HCT116 (cell line): ENCODE results near the gene WDR27. TPM values are rescaled to one million over a fixed set of nuclear protein-coding genes. Genes with fewer than 3 reads are reported as not detected.

ENCODE experiments used
- ATAC-seq: fragments of 200-7000 bp; cut with Tn5 transposase; 2 replicates; pipeline ENCODE4 v1.9.1; 2020; ENCODE audit warnings: mild to moderate bottlenecking, moderate library complexity
- BruUV-seq: library from RNA; stranded (reverse); fragments of 400-500 nt; replicated peaks from 2 replicates; lab custom pipeline; 2021; lab: Mats Ljungman, UMichigan
- CTCF ChIA-PET: fragments of 300-600 bp; sonication (Branson Sonifier 250); formaldehyde crosslinking; loops from one replicate; lab custom pipeline; 2021; ENCODE audit warnings: antibody characterized with exemption; lab: Charles Lee
- POLR2A ChIA-PET: fragments of 300-600, 350-600 bp; sonication (Branson Sonifier 250); formaldehyde crosslinking; loops from one replicate; lab custom pipeline; 2021; ENCODE audit warnings: antibody characterized with exemption; lab: Charles Lee
- RAD21 ChIA-PET, 2 experiments: fragments of 300-600 bp; sonication (Branson Sonifier 250); formaldehyde crosslinking; loops; one replicate each; lab custom pipeline; 2023; ENCODE audit warnings: low total read pairs in 2 of 2; ENCODE audit not compliant: uncharacterized antibody in 2 of 2, unreplicated experiment in 2 of 2, low non-redundant PET in 1 of 2; lab: Charles Lee
- DNase-seq: peaks from one replicate; pipeline ENCODE4 v3.0.0-alpha.2; 2010; ENCODE audit warnings: low read depth, low spot score
- H2AFZ ChIP-seq: fragments of 200-600 bp; shearing (Covaris generic), sonication (generic); 2 replicates; pipeline ENCODE4 v1.6.1; 2017; ENCODE audit warnings: low read depth, mixed run types, mixed read lengths, antibody characterized with exemption, low read length; ENCODE audit not compliant: poor library complexity, severe bottlenecking
- H3K27ac ChIP-seq: 2 replicates; pipeline ENCODE4 v1.5.1; 2012; ENCODE audit warnings: low read depth, low read length
- H3K27me3 ChIP-seq: fragments of 200-600 bp; sonication (generic); 2 replicates; pipeline ENCODE4 v1.6.1; 2016; ENCODE audit warnings: mixed run types, low read length, mixed read lengths; ENCODE audit not compliant: insufficient read depth
- H3K36me3 ChIP-seq, 2 experiments: fragments of 200-500 bp in 1 of 2; fragments of 200-600 bp in 1 of 2; sonication (Bioruptor generic) in 1 of 2; sonication (generic) in 1 of 2; 2 replicates each; pipeline versions ENCODE4 v1.5.1 to v1.6.1; 2014 to 2016; ENCODE audit warnings: low read length in 2 of 2, inconsistent platforms in 1 of 2, mixed read lengths in 1 of 2, mixed run types in 1 of 2; ENCODE audit not compliant: insufficient read depth in 2 of 2, control insufficient read depth in 1 of 2
- H3K4me1 ChIP-seq, 2 experiments: fragments of 200-600 bp in 1 of 2; sonication (generic) in 1 of 2; 2 replicates each; pipeline versions ENCODE4 v1.5.1 to v1.6.1; 2012 to 2017; ENCODE audit warnings: low read length in 2 of 2, inconsistent platforms in 1 of 2, mild to moderate bottlenecking in 1 of 2, mixed read lengths in 1 of 2, mixed run types in 1 of 2, moderate library complexity in 1 of 2; ENCODE audit not compliant: insufficient read depth in 2 of 2, control insufficient read depth in 1 of 2
- H3K4me2 ChIP-seq: fragments of 200-600 bp; sonication (generic); 2 replicates; pipeline ENCODE4 v1.6.1; 2017; ENCODE audit warnings: mixed run types, low read length, mixed read lengths
- H3K4me3 ChIP-seq, 2 experiments: fragments of 200-600 bp in 1 of 2; sonication (generic) in 1 of 2; replicated peaks in 1 of 2; 2 replicates each; pipeline ENCODE4 v1.5.1; 2011 to 2016; ENCODE audit warnings: low read length in 2 of 2, control low read depth in 1 of 2, low read depth in 1 of 2, mild to moderate bottlenecking in 1 of 2, mixed read lengths in 1 of 2, mixed run types in 1 of 2
- H3K79me2 ChIP-seq: fragments of 200-600 bp; sonication (generic); 2 replicates; pipeline ENCODE4 v1.6.1; 2017; ENCODE audit warnings: mild to moderate bottlenecking, mixed run types, low read length, moderate library complexity, mixed read lengths; ENCODE audit not compliant: insufficient read depth
- H3K9ac ChIP-seq: fragments of 200-600 bp; sonication (generic); 2 replicates; pipeline ENCODE4 v1.6.1; 2016; ENCODE audit warnings: low read length, mixed read lengths
- H3K9me2 ChIP-seq: fragments of 200-600 bp; sonication (generic), shearing (Covaris generic); 2 replicates; pipeline ENCODE4 v1.6.1; 2017; ENCODE audit warnings: mixed run types, mild to moderate bottlenecking, moderate library complexity; ENCODE audit not compliant: insufficient read depth
- H3K9me3 ChIP-seq, 2 experiments: fragments of 200-500 bp in 1 of 2; fragments of 200-600 bp in 1 of 2; sonication (Bioruptor generic) in 1 of 2; sonication (generic) in 1 of 2; 2 replicates each; pipeline ENCODE4 v1.6.1; 2014 to 2017; ENCODE audit warnings: low read length in 2 of 2, mixed read lengths in 2 of 2, inconsistent platforms in 1 of 2, low read depth in 1 of 2, mild to moderate bottlenecking in 1 of 2, mixed run types in 1 of 2, moderate library complexity in 1 of 2; ENCODE audit not compliant: control insufficient read depth in 1 of 2, insufficient read depth in 1 of 2
- H4K20me1 ChIP-seq: fragments of 200-600 bp; sonication (generic), shearing (Covaris generic); 2 replicates; pipeline ENCODE4 v1.6.1; 2017; ENCODE audit warnings: mixed run types, mild to moderate bottlenecking, moderate library complexity; ENCODE audit not compliant: insufficient read depth
- ATF3 ChIP-seq: IDR thresholded peaks from 2 replicates; pipeline ENCODE4 v1.6.1; 2012
- CEBPB ChIP-seq: IDR thresholded peaks from 2 replicates; pipeline ENCODE4 v1.6.1; 2012; ENCODE audit warnings: low read depth
- EGR1 ChIP-seq: IDR thresholded peaks from 2 replicates; pipeline ENCODE4 v1.6.1; 2012; ENCODE audit warnings: low read depth
- EZH2 ChIP-seq: fragments of 200-600 bp; sonication (generic); IDR thresholded peaks from 2 replicates; pipeline ENCODE4 v1.6.1; 2017; ENCODE audit warnings: antibody characterized with exemption, mixed run types
- EZH2phosphoT487 ChIP-seq: fragments of 200-600 bp; IDR thresholded peaks from 2 replicates; pipeline ENCODE4 v1.6.1; 2018; ENCODE audit warnings: antibody characterized with exemption, borderline replicate concordance
- JUND ChIP-seq: IDR thresholded peaks from 2 replicates; pipeline ENCODE4 v1.6.1; 2012
- POLR2A ChIP-seq: IDR thresholded peaks from 2 replicates; pipeline ENCODE4 v1.7.0; 2011; ENCODE audit warnings: borderline replicate concordance; ENCODE audit not compliant: insufficient read depth, insufficient read length; ENCODE audit errors: extremely low read depth
- RAD21 ChIP-seq: IDR thresholded peaks from 2 replicates; pipeline ENCODE4 v1.6.1; 2012; ENCODE audit warnings: low read depth, mild to moderate bottlenecking
- SIN3A ChIP-seq: IDR thresholded peaks from 2 replicates; pipeline ENCODE4 v1.6.1; 2012; ENCODE audit warnings: low read depth
- SP1 ChIP-seq: IDR thresholded peaks from 2 replicates; pipeline ENCODE4 v1.6.1; 2012; ENCODE audit warnings: low read depth
- SRF ChIP-seq: IDR thresholded peaks from 2 replicates; pipeline ENCODE4 v1.6.1; 2012; ENCODE audit warnings: low read depth
- TCF7L2 ChIP-seq: IDR thresholded peaks from 2 replicates; pipeline ENCODE4 v1.7.0; 2011; ENCODE audit warnings: borderline replicate concordance, inconsistent platforms; ENCODE audit not compliant: insufficient read depth, insufficient read length; ENCODE audit errors: extremely low read depth
- ZFX ChIP-seq: fragments of 450-650 bp; IDR thresholded peaks from 2 replicates; pipeline ENCODE4 v1.6.1; 2017
- intact Hi-C: fragments of 100-400 bp; cut with micrococcal nuclease; formaldehyde crosslinking; loops from 2 replicates; pipeline ENCODE4 v1.10.0; 2022
- total RNA-seq: library from RNA; stranded (reverse); gene quantifications from one replicate; pipeline ENCODE4 v1.2.1, GENCODE V29; 2021; ENCODE audit not compliant: unreplicated experiment
- TF ChIP-seq, protein P1 (sequence below): IDR thresholded peaks from 2 replicates; pipeline ENCODE4 v1.6.1; 2011; ENCODE audit warnings: mild to moderate bottlenecking, low read length, moderate library complexity; ENCODE audit not compliant: insufficient replicate concordance; ENCODE audit errors: extremely low read depth
- TF ChIP-seq, protein P2 (sequence below): IDR thresholded peaks from 2 replicates; pipeline ENCODE4 v1.6.1; 2012; ENCODE audit warnings: low read depth

WDR27 gene
- total RNA-seq, 1 experiment from 2014 or later, result 60.6 TPM

DNA sequence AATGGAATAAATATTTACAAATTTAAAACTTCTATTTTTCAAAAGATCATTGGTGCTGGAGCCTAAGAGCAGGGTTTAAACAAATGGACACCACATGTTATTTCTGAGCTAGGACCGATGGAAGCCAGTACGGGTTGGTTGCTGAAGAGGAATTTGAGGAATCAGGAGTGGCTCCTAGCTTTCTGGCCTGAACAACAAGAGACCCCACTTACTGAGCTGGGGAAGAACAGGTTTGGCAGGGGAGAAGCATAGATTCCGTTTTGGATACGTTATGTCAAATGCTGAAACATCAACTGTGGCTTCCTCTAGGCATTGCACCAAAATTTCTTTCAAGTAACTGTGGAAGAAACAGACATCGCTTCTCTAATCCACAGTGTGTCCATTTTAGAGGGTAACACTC, 6.7 kb downstream of the WDR27 start:
- no peak overlapping the region for H3K9ac ChIP-seq
- H3K27me3 ChIP-seq, result no peaks in the 10 kb centered on the region
- no peak for TF ChIP-seq EZH2
- TF ChIP-seq EZH2phosphoT487, result no peak
- no peak for TF ChIP-seq TCF7L2
- no peak for TF ChIP-seq ATF3
- TF ChIP-seq JUND, result no peak
- no peak for TF ChIP-seq CEBPB
- TF ChIP-seq, protein P1, sequence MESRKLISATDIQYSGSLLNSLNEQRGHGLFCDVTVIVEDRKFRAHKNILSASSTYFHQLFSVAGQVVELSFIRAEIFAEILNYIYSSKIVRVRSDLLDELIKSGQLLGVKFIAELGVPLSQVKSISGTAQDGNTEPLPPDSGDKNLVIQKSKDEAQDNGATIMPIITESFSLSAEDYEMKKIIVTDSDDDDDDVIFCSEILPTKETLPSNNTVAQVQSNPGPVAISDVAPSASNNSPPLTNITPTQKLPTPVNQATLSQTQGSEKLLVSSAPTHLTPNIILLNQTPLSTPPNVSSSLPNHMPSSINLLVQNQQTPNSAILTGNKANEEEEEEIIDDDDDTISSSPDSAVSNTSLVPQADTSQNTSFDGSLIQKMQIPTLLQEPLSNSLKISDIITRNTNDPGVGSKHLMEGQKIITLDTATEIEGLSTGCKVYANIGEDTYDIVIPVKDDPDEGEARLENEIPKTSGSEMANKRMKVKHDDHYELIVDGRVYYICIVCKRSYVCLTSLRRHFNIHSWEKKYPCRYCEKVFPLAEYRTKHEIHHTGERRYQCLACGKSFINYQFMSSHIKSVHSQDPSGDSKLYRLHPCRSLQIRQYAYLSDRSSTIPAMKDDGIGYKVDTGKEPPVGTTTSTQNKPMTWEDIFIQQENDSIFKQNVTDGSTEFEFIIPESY, result no peak
- TF ChIP-seq, protein P2, sequence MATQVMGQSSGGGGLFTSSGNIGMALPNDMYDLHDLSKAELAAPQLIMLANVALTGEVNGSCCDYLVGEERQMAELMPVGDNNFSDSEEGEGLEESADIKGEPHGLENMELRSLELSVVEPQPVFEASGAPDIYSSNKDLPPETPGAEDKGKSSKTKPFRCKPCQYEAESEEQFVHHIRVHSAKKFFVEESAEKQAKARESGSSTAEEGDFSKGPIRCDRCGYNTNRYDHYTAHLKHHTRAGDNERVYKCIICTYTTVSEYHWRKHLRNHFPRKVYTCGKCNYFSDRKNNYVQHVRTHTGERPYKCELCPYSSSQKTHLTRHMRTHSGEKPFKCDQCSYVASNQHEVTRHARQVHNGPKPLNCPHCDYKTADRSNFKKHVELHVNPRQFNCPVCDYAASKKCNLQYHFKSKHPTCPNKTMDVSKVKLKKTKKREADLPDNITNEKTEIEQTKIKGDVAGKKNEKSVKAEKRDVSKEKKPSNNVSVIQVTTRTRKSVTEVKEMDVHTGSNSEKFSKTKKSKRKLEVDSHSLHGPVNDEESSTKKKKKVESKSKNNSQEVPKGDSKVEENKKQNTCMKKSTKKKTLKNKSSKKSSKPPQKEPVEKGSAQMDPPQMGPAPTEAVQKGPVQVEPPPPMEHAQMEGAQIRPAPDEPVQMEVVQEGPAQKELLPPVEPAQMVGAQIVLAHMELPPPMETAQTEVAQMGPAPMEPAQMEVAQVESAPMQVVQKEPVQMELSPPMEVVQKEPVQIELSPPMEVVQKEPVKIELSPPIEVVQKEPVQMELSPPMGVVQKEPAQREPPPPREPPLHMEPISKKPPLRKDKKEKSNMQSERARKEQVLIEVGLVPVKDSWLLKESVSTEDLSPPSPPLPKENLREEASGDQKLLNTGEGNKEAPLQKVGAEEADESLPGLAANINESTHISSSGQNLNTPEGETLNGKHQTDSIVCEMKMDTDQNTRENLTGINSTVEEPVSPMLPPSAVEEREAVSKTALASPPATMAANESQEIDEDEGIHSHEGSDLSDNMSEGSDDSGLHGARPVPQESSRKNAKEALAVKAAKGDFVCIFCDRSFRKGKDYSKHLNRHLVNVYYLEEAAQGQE, result no peak
- TF ChIP-seq SRF, result no peak
- TF ChIP-seq SIN3A, result no peak
- TF ChIP-seq ZFX, result no peak
- TF ChIP-seq SP1, result no peak
- TF ChIP-seq RAD21, result no peak
- TF ChIP-seq EGR1, result no peak
- no peak for TF ChIP-seq POLR2A
- TF ChIP-seq, all 23 proteins: peak for 0
- H3K79me2 ChIP-seq, result peaks cover 69% of the 10 kb centered on the region; the same call in 1 of the 2 replicates
- H3K9me3 ChIP-seq, result peaks cover 0 to 6% of the 10 kb centered on the region in 2 experiments; a peak in 1 of 4 replicates
- no peak overlapping the region for H2AFZ ChIP-seq
- ChIA-PET CTCF (no interaction called here), POLR2A (no interaction called here), RAD21 (no interaction called here)
- peaks cover 2 to 7% of the 10 kb centered on the region in 2 experiments; a peak in 2 of 4 replicates for H3K4me1 ChIP-seq
- H3K4me3 ChIP-seq, result no peak overlapping the region
- peaks cover 0 to 8% of the 10 kb centered on the region in 2 experiments; a peak in 1 of 4 replicates for H3K36me3 ChIP-seq
- no peak overlapping the region for H3K27ac ChIP-seq
- no peak overlapping the region for H3K4me2 ChIP-seq
- ATAC-seq, result no peak
- no TSS peak for BruUV-seq
- H4K20me1 ChIP-seq, result no peaks in the 10 kb centered on the region
- intact Hi-C loops, result no loop called here
- no peaks in the 10 kb centered on the region for H3K9me2 ChIP-seq
- DNase-seq, result no peak
